Measurements from ENCODE around the gene VPREB3.

Gene VPREB3

GRCh38 chr22:23745791-23746190 lies 8.4 kb downstream of the VPREB3 start:
- no peak for TF ChIP-seq REST (IDR thresholded peaks at IDR 0.05; ENCODE audit: insufficient read depth in 1 of 2, low read depth in 2 of 2, low read length in 2 of 2)
- TF ChIP-seq FOXP2 (optimal IDR thresholded peaks at IDR 0.05; ENCODE audit: borderline replicate concordance, extremely low read depth, extremely low read length, insufficient read depth): no peak
- no peak for TF ChIP-seq SIN3A (IDR thresholded peaks at IDR 0.05; ENCODE audit: borderline replicate concordance, insufficient read depth, low read length)
- TF ChIP-seq TAF1 (IDR thresholded peaks at IDR 0.05; ENCODE audit: borderline replicate concordance, insufficient read depth, low read length): no peak
- TF ChIP-seq POLR2AphosphoS5 (IDR thresholded peaks at IDR 0.05; ENCODE audit: low read depth, low read length): no peak

- TF ChIP-seq TAF1 (IDR thresholded peaks at IDR 0.05; ENCODE audit: borderline replicate concordance, insufficient read depth, low read length) (no peak), REST (IDR thresholded peaks at IDR 0.05; ENCODE audit: insufficient read depth in 1 of 2, low read depth in 2 of 2, low read length in 2 of 2) (no peak), POLR2AphosphoS5 (IDR thresholded peaks at IDR 0.05; ENCODE audit: low read depth, low read length) (no peak), FOXP2 (optimal IDR thresholded peaks at IDR 0.05; ENCODE audit: borderline replicate concordance, extremely low read depth, extremely low read length, insufficient read depth) (no peak), SIN3A (IDR thresholded peaks at IDR 0.05; ENCODE audit: borderline replicate concordance, insufficient read depth, low read length) (no peak)
Observed at GRCh38 chr22:23744485-23744884, 9.7 kb downstream of the VPREB3 start.

GRCh38 chr22:23744001-23744400 lies 10.2 kb downstream of the VPREB3 start:
- TF ChIP-seq POLR2AphosphoS5 (IDR thresholded peaks at IDR 0.05; ENCODE audit: low read depth, low read length) (no peak), SIN3A (IDR thresholded peaks at IDR 0.05; ENCODE audit: borderline replicate concordance, insufficient read depth, low read length) (no peak), TAF1 (IDR thresholded peaks at IDR 0.05; ENCODE audit: borderline replicate concordance, insufficient read depth, low read length) (no peak), FOXP2 (optimal IDR thresholded peaks at IDR 0.05; ENCODE audit: borderline replicate concordance, extremely low read depth, extremely low read length, insufficient read depth) (no peak), REST (IDR thresholded peaks at IDR 0.05; ENCODE audit: insufficient read depth in 1 of 2, low read depth in 2 of 2, low read length in 2 of 2) (no peak)

GRCh38 chr22:23743303-23743705 lies 10.9 kb downstream of the VPREB3 start:
- TF ChIP-seq TAF1 (IDR thresholded peaks at IDR 0.05; ENCODE audit: borderline replicate concordance, insufficient read depth, low read length) (no peak), FOXP2 (optimal IDR thresholded peaks at IDR 0.05; ENCODE audit: borderline replicate concordance, extremely low read depth, extremely low read length, insufficient read depth) (no peak), POLR2AphosphoS5 (IDR thresholded peaks at IDR 0.05; ENCODE audit: low read depth, low read length) (no peak)

GRCh38 chr22:23742505-23743264 lies 11.5 kb downstream of the VPREB3 start:
- no peak for TF ChIP-seq SIN3A (IDR thresholded peaks at IDR 0.05; ENCODE audit: borderline replicate concordance, insufficient read depth, low read length)
- TF ChIP-seq TAF1 (IDR thresholded peaks at IDR 0.05; ENCODE audit: borderline replicate concordance, insufficient read depth, low read length): no peak
- TF ChIP-seq POLR2AphosphoS5 (IDR thresholded peaks at IDR 0.05; ENCODE audit: low read depth, low read length): no peak
- no peak for TF ChIP-seq REST (IDR thresholded peaks at IDR 0.05; ENCODE audit: insufficient read depth in 1 of 2, low read depth in 2 of 2, low read length in 2 of 2)
- TF ChIP-seq FOXP2 (optimal IDR thresholded peaks at IDR 0.05; ENCODE audit: borderline replicate concordance, extremely low read depth, extremely low read length, insufficient read depth): no peak
